ENCODE measurements around the gene CALML6.

DNA sequence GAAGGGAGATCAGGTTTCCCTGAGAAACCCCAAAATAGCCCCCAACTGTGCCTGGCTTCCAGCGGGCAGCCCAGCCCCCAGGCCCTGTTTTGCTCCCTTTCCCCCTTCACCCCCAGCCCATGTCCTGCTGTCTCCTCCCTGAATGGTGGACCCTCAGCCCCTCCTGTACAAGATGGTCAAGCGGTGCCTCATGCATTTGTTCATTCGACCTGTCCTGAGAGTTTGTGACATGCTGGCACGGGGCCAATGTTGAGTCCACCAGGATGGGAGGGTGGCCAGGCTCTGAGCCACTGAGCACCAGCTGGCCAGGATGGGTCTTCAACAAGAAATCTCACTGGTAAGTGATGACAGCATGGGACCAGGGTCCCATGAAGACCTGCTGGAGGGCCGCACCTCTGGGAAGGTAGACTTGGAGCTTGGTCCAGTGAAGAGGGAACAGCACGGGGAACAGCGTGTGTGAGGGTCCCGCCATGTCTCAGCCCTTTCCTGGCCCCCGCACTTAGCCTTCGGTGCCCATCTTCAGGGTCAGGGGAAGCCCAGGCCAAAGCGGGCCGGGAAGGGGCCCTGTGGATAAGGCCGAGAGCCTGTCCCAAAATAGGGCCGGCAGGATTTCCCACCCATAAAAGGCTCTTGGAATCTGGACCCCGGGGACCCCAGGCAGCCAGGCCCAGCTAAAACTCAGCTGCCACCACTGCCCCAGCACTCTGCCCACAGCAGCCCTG lies at the start of gene CALML6:
- TF ChIP-seq, protein P1, sequence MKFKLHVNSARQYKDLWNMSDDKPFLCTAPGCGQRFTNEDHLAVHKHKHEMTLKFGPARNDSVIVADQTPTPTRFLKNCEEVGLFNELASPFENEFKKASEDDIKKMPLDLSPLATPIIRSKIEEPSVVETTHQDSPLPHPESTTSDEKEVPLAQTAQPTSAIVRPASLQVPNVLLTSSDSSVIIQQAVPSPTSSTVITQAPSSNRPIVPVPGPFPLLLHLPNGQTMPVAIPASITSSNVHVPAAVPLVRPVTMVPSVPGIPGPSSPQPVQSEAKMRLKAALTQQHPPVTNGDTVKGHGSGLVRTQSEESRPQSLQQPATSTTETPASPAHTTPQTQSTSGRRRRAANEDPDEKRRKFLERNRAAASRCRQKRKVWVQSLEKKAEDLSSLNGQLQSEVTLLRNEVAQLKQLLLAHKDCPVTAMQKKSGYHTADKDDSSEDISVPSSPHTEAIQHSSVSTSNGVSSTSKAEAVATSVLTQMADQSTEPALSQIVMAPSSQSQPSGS (tag by site-specific recombination; IDR thresholded peaks at IDR 0.05; ENCODE audit: low read depth): no peak
- TF ChIP-seq, protein P2, sequence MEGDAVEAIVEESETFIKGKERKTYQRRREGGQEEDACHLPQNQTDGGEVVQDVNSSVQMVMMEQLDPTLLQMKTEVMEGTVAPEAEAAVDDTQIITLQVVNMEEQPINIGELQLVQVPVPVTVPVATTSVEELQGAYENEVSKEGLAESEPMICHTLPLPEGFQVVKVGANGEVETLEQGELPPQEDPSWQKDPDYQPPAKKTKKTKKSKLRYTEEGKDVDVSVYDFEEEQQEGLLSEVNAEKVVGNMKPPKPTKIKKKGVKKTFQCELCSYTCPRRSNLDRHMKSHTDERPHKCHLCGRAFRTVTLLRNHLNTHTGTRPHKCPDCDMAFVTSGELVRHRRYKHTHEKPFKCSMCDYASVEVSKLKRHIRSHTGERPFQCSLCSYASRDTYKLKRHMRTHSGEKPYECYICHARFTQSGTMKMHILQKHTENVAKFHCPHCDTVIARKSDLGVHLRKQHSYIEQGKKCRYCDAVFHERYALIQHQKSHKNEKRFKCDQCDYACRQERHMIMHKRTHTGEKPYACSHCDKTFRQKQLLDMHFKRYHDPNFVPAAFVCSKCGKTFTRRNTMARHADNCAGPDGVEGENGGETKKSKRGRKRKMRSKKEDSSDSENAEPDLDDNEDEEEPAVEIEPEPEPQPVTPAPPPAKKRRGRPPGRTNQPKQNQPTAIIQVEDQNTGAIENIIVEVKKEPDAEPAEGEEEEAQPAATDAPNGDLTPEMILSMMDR (tag by site-specific recombination; IDR thresholded peaks at IDR 0.05): no peak
- TF ChIP-seq, protein P3, sequence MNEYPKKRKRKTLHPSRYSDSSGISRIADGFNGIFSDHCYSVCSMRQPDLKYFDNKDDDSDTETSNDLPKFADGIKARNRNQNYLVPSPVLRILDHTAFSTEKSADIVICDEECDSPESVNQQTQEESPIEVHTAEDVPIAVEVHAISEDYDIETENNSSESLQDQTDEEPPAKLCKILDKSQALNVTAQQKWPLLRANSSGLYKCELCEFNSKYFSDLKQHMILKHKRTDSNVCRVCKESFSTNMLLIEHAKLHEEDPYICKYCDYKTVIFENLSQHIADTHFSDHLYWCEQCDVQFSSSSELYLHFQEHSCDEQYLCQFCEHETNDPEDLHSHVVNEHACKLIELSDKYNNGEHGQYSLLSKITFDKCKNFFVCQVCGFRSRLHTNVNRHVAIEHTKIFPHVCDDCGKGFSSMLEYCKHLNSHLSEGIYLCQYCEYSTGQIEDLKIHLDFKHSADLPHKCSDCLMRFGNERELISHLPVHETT (tag by site-specific recombination; IDR thresholded peaks at IDR 0.05): no peak
- TF ChIP-seq ZNF114 (tag by site-specific recombination; IDR thresholded peaks at IDR 0.05): no peak
- TF ChIP-seq, protein P4, sequence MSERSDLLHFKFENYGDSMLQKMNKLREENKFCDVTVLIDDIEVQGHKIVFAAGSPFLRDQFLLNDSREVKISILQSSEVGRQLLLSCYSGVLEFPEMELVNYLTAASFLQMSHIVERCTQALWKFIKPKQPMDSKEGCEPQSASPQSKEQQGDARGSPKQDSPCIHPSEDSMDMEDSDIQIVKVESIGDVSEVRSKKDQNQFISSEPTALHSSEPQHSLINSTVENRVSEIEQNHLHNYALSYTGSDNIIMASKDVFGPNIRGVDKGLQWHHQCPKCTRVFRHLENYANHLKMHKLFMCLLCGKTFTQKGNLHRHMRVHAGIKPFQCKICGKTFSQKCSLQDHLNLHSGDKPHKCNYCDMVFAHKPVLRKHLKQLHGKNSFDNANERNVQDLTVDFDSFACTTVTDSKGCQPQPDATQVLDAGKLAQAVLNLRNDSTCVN (tag by site-specific recombination; optimal IDR thresholded peaks at IDR 0.05): no peak
- no peak for TF ChIP-seq ZNF2 (tag by site-specific recombination; IDR thresholded peaks at IDR 0.05)
- TF ChIP-seq ZNF211 (tag by site-specific recombination; IDR thresholded peaks at IDR 0.05; ENCODE audit: low read depth): no peak
- TF ChIP-seq, protein P5, sequence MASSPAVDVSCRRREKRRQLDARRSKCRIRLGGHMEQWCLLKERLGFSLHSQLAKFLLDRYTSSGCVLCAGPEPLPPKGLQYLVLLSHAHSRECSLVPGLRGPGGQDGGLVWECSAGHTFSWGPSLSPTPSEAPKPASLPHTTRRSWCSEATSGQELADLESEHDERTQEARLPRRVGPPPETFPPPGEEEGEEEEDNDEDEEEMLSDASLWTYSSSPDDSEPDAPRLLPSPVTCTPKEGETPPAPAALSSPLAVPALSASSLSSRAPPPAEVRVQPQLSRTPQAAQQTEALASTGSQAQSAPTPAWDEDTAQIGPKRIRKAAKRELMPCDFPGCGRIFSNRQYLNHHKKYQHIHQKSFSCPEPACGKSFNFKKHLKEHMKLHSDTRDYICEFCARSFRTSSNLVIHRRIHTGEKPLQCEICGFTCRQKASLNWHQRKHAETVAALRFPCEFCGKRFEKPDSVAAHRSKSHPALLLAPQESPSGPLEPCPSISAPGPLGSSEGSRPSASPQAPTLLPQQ (tag by site-specific recombination; IDR thresholded peaks at IDR 0.05): no peak
- no peak for TF ChIP-seq SP2 (tag by site-specific recombination; IDR thresholded peaks at IDR 0.05)
- no peak for TF ChIP-seq ZNF777 (tag by site-specific recombination; IDR thresholded peaks at IDR 0.05; ENCODE audit: borderline replicate concordance)
- no peak for TF ChIP-seq ZNF514 (tag by site-specific recombination; IDR thresholded peaks at IDR 0.05)
- no peak for TF ChIP-seq ZNF146 (tag by site-specific recombination; IDR thresholded peaks at IDR 0.05)
- TF ChIP-seq ZNF274 (IDR thresholded peaks at IDR 0.05; ENCODE audit: low read length): no peak
- TF ChIP-seq ZNF274 (tag by site-specific recombination; IDR thresholded peaks at IDR 0.05; ENCODE audit: borderline replicate concordance): no peak
- TF ChIP-seq ZNF292 (tag by site-specific recombination; IDR thresholded peaks at IDR 0.05; ENCODE audit: borderline replicate concordance, low read depth): no peak
